ENCODE data around the gene LHFPL6.

LHFPL6 gene

GRCh38 chr13:39602614-39603366, at the start of gene LHFPL6:
Gene LHFPL6 (minus strand): TSS chr13:39603193.
- no peak for DNase-seq

- DNase-seq, result no peak
Measured at GRCh38 chr13:39646122-39646521, 43.1 kb upstream of the LHFPL6 start.

- peak; percentile 79 to 83 for DNase-seq
Measured at GRCh38 chr13:39641645-39642044, 38.7 kb upstream of the LHFPL6 start.

GRCh38 chr13:39637890-39638289, 34.9 kb upstream of the LHFPL6 start:
- no peak for DNase-seq

- DNase-seq, result no peak
Measured at GRCh38 chr13:39635564-39635963, 32.6 kb upstream of the LHFPL6 start.

GRCh38 chr13:39632994-39633393, 30.0 kb upstream of the LHFPL6 start:
- DNase-seq, result no peak

- no peak for DNase-seq
Measured at GRCh38 chr13:39631307-39631706, 28.3 kb upstream of the LHFPL6 start.

GRCh38 chr13:39623466-39623865, 20.5 kb upstream of the LHFPL6 start:
- no peak for DNase-seq

GRCh38 chr13:39618561-39618960, 15.6 kb upstream of the LHFPL6 start:
- DNase-seq, result no peak

- peak; percentile 76 to 84 for DNase-seq
Measured at GRCh38 chr13:39616087-39616694, 13.2 kb upstream of the LHFPL6 start.

- peak; percentile 59 to 83 for DNase-seq
Measured at GRCh38 chr13:39612023-39612637, 9.1 kb upstream of the LHFPL6 start.

- no peak for DNase-seq
Measured at GRCh38 chr13:39607876-39608275, 4.9 kb upstream of the LHFPL6 start.

GRCh38 chr13:39605677-39606320, 2.8 kb upstream of the LHFPL6 start:
- DNase-seq, result no peak

GRCh38 chr13:39604756-39605155, 1.8 kb upstream of the LHFPL6 start:
- DNase-seq, result no peak

GRCh38 chr13:39603424-39603947, 493 bp upstream of the LHFPL6 start:
- no peak for DNase-seq

- DNase-seq, result no peak
Measured at GRCh38 chr13:39602277-39602613, 748 bp downstream of the LHFPL6 start.

- no peak for DNase-seq
Measured at GRCh38 chr13:39601636-39602035, 1.4 kb downstream of the LHFPL6 start.

GRCh38 chr13:39600766-39601165, 2.2 kb downstream of the LHFPL6 start:
- DNase-seq, result no peak

GRCh38 chr13:39599842-39600241, 3.2 kb downstream of the LHFPL6 start:
- no peak for DNase-seq

GRCh38 chr13:39599012-39599411, 4.0 kb downstream of the LHFPL6 start:
- no peak for DNase-seq

GRCh38 chr13:39597838-39598237, 5.2 kb downstream of the LHFPL6 start:
- no peak for DNase-seq

- DNase-seq, result no peak
Measured at GRCh38 chr13:39596685-39597084, 6.3 kb downstream of the LHFPL6 start.

GRCh38 chr13:39596176-39596575, 6.8 kb downstream of the LHFPL6 start:
- DNase-seq, result no peak
